OCI-LY1 (cell line): ENCODE results near the gene EBI3.

Experiments used
- CTCF ChIP-seq: fragments of 200-600 bp; sonication (generic), shearing (Covaris generic); IDR thresholded peaks from 2 replicates; pipeline ENCODE4 v1.5.1; 2017; ENCODE audit warnings: mild to moderate bottlenecking, antibody characterized with exemption, low read length, moderate library complexity, mixed read lengths
- EZH2 ChIP-seq: fragments of 200-600 bp; sonication (generic), shearing (Covaris generic); IDR thresholded peaks from 2 replicates; pipeline ENCODE4 v1.8.0; 2017; ENCODE audit warnings: borderline replicate concordance, mixed run types, mild to moderate bottlenecking, antibody characterized with exemption, low read length, moderate library complexity, mixed read lengths

DNA sequence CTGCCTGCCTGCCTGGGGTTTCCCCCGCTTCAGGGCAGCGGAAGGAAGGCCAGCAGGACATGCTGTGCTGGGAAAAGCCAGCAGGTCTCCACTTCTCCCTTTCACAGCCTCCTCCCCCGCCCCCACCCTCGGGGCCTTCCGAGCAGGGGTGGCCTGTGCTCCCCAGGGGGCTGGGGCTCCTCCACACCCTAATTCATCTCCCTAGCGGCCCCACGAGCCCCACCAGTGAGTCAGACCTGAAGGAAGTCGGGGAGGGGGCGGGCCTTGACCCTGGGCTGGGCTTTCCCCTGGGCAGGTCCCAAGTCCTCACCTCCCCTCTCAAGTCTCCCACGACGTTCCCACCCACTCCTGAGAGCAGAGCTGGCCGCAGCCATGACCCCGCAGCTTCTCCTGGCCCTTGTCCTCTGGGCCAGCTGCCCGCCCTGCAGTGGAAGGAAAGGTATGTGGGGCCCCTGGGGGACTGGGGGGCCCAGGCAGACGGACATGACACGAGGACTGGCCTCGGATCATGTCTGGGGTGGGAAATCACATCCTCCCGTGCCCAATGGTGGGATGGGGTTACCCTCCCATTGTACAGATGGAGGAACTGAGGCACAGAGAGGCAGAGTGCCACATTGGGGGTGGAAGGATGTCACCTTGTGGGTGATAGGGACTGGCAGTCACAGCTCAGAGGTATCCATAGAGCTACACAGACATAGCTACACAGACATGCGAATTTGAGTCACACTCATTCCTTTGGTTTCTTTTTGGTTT lies at the start of gene EBI3:
- TF ChIP-seq EZH2 (no peak), CTCF (no peak)
